A673 (cell line): ENCODE measurements around the gene LRP1B. TPM values are rescaled to one million over a fixed set of nuclear protein-coding genes. Genes with fewer than 3 reads are reported as not detected.

Experiments used
- BruUV-seq: library from RNA; stranded (reverse); fragments of 400-500 nt; replicated peaks from 2 replicates; lab custom pipeline; 2021; lab: Mats Ljungman, UMichigan
- CTCF ChIA-PET: fragments of 300-600 bp; sonication (Branson Sonifier 250); formaldehyde crosslinking; loops from one replicate; lab custom pipeline; 2022; ENCODE audit warnings: antibody characterized with exemption; lab: Charles Lee
- POLR2A ChIA-PET: fragments of 300-600 bp; sonication (Branson Sonifier 250); formaldehyde crosslinking; loops from one replicate; lab custom pipeline; 2022; ENCODE audit warnings: antibody characterized with exemption; ENCODE audit not compliant: low non-redundant PET; lab: Charles Lee
- DNase-seq: peaks from one replicate; pipeline ENCODE4 v3.0.0-alpha.2; 2015; ENCODE audit warnings: low spot score
- H3K27ac ChIP-seq: fragments of 200-600 bp; sonication (generic); 2 replicates; pipeline ENCODE4 v1.5.1; 2016; ENCODE audit warnings: mixed run types, low read depth, mild to moderate bottlenecking, mixed read lengths, antibody characterized with exemption, low read length; ENCODE audit not compliant: poor library complexity, severe bottlenecking
- H3K27me3 ChIP-seq: fragments of 200-600 bp; sonication (generic); replicated peaks from 2 replicates; pipeline ENCODE4 v1.6.1; 2017; ENCODE audit warnings: mixed run types, low read depth, mild to moderate bottlenecking, mixed read lengths, antibody characterized with exemption, low read length; ENCODE audit not compliant: insufficient read depth, poor library complexity
- H3K36me3 ChIP-seq: fragments of 200-600 bp; sonication (generic); 2 replicates; pipeline ENCODE4 v1.6.1; 2016; ENCODE audit warnings: mixed run types, mild to moderate bottlenecking, mixed read lengths, antibody characterized with exemption, low read length; ENCODE audit not compliant: insufficient read depth, poor library complexity, severe bottlenecking
- H3K4me1 ChIP-seq: fragments of 200-600 bp; sonication (generic); 2 replicates; pipeline ENCODE4 v1.6.1; 2017; ENCODE audit warnings: mixed run types, mild to moderate bottlenecking, mixed read lengths, antibody characterized with exemption, low read length; ENCODE audit not compliant: insufficient read depth, poor library complexity, severe bottlenecking
- H3K4me3 ChIP-seq: fragments of 200-600 bp; sonication (generic); 2 replicates; pipeline ENCODE4 v1.5.1; 2016; ENCODE audit warnings: low read depth, mixed run types, mild to moderate bottlenecking, mixed read lengths, low read length; ENCODE audit not compliant: poor library complexity, severe bottlenecking
- H3K9me3 ChIP-seq: fragments of 200-600 bp; sonication (generic); 2 replicates; pipeline ENCODE4 v1.6.1; 2016; ENCODE audit warnings: mixed run types, low read depth, mild to moderate bottlenecking, mixed read lengths, antibody characterized with exemption, low read length; ENCODE audit not compliant: poor library complexity, severe bottlenecking
- EZH2 ChIP-seq: fragments of 200-600 bp; sonication (generic); IDR thresholded peaks from 2 replicates; pipeline ENCODE4 v1.6.1; 2017; ENCODE audit warnings: borderline replicate concordance, low read depth, mild to moderate bottlenecking, mixed read lengths, antibody characterized with exemption, low read length; ENCODE audit not compliant: poor library complexity, severe bottlenecking
- intact Hi-C: fragments of 100-400 bp; cut with micrococcal nuclease; formaldehyde crosslinking; loops from one replicate; pipeline ENCODE4 v1.10.0; 2022; ENCODE audit not compliant: unreplicated experiment
- total RNA-seq: library from RNA; stranded (reverse); gene quantifications from 2 replicates; pipeline ENCODE4 v1.2.3, GENCODE V29; 2021
- TF ChIP-seq, protein P1 (sequence below): fragments of 300-800, 200-600 bp; sonication (generic); conservative IDR thresholded peaks from 2 replicates; pipeline ENCODE4 v1.5.1; 2017; ENCODE audit warnings: low read depth, mild to moderate bottlenecking, antibody characterized with exemption, low read length, moderate library complexity, mixed read lengths

LRP1B gene
- total RNA-seq, 1 experiment from 2014 or later = 9.9 TPM

DNA sequence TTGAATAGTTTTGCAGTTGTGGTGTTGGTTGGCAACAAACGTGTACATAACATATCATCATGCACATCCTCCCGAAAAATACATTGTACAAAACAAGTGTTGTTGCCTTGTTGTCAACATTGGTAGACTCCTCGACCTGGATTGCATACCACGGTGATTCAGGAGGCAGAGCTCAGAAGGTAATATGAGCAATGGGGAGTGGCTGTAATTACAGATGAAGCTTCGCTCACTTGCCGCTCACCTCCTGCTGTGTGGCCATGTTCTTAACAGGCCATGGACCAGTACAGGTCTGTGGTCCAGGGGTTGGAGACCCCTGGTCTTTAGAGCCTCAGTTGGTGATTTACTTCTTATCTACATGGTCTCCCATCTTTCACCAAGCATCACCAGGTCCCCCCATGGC is 1927.5 kb downstream of the LRP1B start:
- H3K27ac ChIP-seq = no peak overlapping the region
- H3K4me1 ChIP-seq = no peaks in the 10 kb centered on the region
- intact Hi-C loops = no loop called here
- ChIA-PET CTCF (no interaction called here), POLR2A (no interaction called here)
- no peak for DNase-seq
- BruUV-seq = no TSS peak
- H3K9me3 ChIP-seq = no peaks in the 10 kb centered on the region
- no peak overlapping the region for H3K4me3 ChIP-seq
- no peaks in the 10 kb centered on the region for H3K36me3 ChIP-seq
- H3K27me3 ChIP-seq = no peaks in the 10 kb centered on the region
- TF ChIP-seq, protein P1, sequence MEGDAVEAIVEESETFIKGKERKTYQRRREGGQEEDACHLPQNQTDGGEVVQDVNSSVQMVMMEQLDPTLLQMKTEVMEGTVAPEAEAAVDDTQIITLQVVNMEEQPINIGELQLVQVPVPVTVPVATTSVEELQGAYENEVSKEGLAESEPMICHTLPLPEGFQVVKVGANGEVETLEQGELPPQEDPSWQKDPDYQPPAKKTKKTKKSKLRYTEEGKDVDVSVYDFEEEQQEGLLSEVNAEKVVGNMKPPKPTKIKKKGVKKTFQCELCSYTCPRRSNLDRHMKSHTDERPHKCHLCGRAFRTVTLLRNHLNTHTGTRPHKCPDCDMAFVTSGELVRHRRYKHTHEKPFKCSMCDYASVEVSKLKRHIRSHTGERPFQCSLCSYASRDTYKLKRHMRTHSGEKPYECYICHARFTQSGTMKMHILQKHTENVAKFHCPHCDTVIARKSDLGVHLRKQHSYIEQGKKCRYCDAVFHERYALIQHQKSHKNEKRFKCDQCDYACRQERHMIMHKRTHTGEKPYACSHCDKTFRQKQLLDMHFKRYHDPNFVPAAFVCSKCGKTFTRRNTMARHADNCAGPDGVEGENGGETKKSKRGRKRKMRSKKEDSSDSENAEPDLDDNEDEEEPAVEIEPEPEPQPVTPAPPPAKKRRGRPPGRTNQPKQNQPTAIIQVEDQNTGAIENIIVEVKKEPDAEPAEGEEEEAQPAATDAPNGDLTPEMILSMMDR = no peak

GRCh38 chr2:140201572-140201971 is 1929.2 kb downstream of the LRP1B start:
- H3K4me3 ChIP-seq = no peak overlapping the region
- CTCF ChIA-PET = no interaction called here
- H3K9me3 ChIP-seq = no peaks in the 10 kb centered on the region
- BruUV-seq = no TSS peak
- intact Hi-C loops = no loop called here
- POLR2A ChIA-PET = no interaction called here
- no peaks in the 10 kb centered on the region for H3K36me3 ChIP-seq
- H3K4me1 ChIP-seq = no peaks in the 10 kb centered on the region
- H3K27me3 ChIP-seq = no peaks in the 10 kb centered on the region
- no peak overlapping the region for H3K27ac ChIP-seq
- no peak for DNase-seq
- TF ChIP-seq, protein P1 = no peak
- TF ChIP-seq EZH2 = no peak

GRCh38 chr2:140200764-140201163 is 1930.1 kb downstream of the LRP1B start:
- ChIA-PET POLR2A (interaction anchor here (0.5 to 0.6 kb wide), 2 partner anchors 35 to 1412 kb away, joined by 3 read pairs; no protein-coding TSS in a partner anchor), CTCF (no interaction called here)
- H3K36me3 ChIP-seq = no peaks in the 10 kb centered on the region
- no peak overlapping the region for H3K4me3 ChIP-seq
- no peaks in the 10 kb centered on the region for H3K27me3 ChIP-seq
- intact Hi-C loops = no loop called here
- DNase-seq = no peak
- no TSS peak for BruUV-seq
- H3K27ac ChIP-seq = no peak overlapping the region
- H3K9me3 ChIP-seq = no peaks in the 10 kb centered on the region
- no peak for TF ChIP-seq EZH2
- TF ChIP-seq, protein P1 = no peak
- no peaks in the 10 kb centered on the region for H3K4me1 ChIP-seq
